HCT116 (cell line): ENCODE results near the gene EPG5. TPM values are rescaled to one million over a fixed set of nuclear protein-coding genes. Genes with fewer than 3 reads are reported as not detected.
"Not testable (repeated sequence)": the region's sequence is repeated elsewhere in the genome, so short reads cannot be mapped to it uniquely, and the experiment has no call there.

Experiments
- ATAC-seq: fragments of 200-7000 bp; cut with Tn5 transposase; 2 replicates; pipeline ENCODE4 v1.9.1; 2020; ENCODE audit warnings: mild to moderate bottlenecking, moderate library complexity
- BruUV-seq: library from RNA; stranded (reverse); fragments of 400-500 nt; replicated peaks from 2 replicates; lab custom pipeline; 2021; lab: Mats Ljungman, UMichigan
- CTCF ChIA-PET: fragments of 300-600 bp; sonication (Branson Sonifier 250); formaldehyde crosslinking; loops from one replicate; lab custom pipeline; 2021; ENCODE audit warnings: antibody characterized with exemption; lab: Charles Lee
- POLR2A ChIA-PET: fragments of 300-600, 350-600 bp; sonication (Branson Sonifier 250); formaldehyde crosslinking; loops from one replicate; lab custom pipeline; 2021; ENCODE audit warnings: antibody characterized with exemption; lab: Charles Lee
- RAD21 ChIA-PET, 2 experiments: fragments of 300-600 bp; sonication (Branson Sonifier 250); formaldehyde crosslinking; loops; one replicate each; lab custom pipeline; 2023; ENCODE audit warnings: low total read pairs in 2 of 2; ENCODE audit not compliant: uncharacterized antibody in 2 of 2, unreplicated experiment in 2 of 2, low non-redundant PET in 1 of 2; lab: Charles Lee
- DNase-seq: peaks from one replicate; pipeline ENCODE4 v3.0.0-alpha.2; 2010; ENCODE audit warnings: low read depth, low spot score
- H2AFZ ChIP-seq: fragments of 200-600 bp; shearing (Covaris generic), sonication (generic); 2 replicates; pipeline ENCODE4 v1.6.1; 2017; ENCODE audit warnings: low read depth, mixed run types, mixed read lengths, antibody characterized with exemption, low read length; ENCODE audit not compliant: poor library complexity, severe bottlenecking
- H3K27ac ChIP-seq: 2 replicates; pipeline ENCODE4 v1.5.1; 2012; ENCODE audit warnings: low read depth, low read length
- H3K27me3 ChIP-seq: fragments of 200-600 bp; sonication (generic); 2 replicates; pipeline ENCODE4 v1.6.1; 2016; ENCODE audit warnings: mixed run types, low read length, mixed read lengths; ENCODE audit not compliant: insufficient read depth
- H3K36me3 ChIP-seq, 2 experiments: fragments of 200-500 bp in 1 of 2; fragments of 200-600 bp in 1 of 2; sonication (Bioruptor generic) in 1 of 2; sonication (generic) in 1 of 2; 2 replicates each; pipeline versions ENCODE4 v1.5.1 to v1.6.1; 2014 to 2016; ENCODE audit warnings: low read length in 2 of 2, inconsistent platforms in 1 of 2, mixed read lengths in 1 of 2, mixed run types in 1 of 2; ENCODE audit not compliant: insufficient read depth in 2 of 2, control insufficient read depth in 1 of 2
- H3K4me1 ChIP-seq, 2 experiments: fragments of 200-600 bp in 1 of 2; sonication (generic) in 1 of 2; 2 replicates each; pipeline versions ENCODE4 v1.5.1 to v1.6.1; 2012 to 2017; ENCODE audit warnings: low read length in 2 of 2, inconsistent platforms in 1 of 2, mild to moderate bottlenecking in 1 of 2, mixed read lengths in 1 of 2, mixed run types in 1 of 2, moderate library complexity in 1 of 2; ENCODE audit not compliant: insufficient read depth in 2 of 2, control insufficient read depth in 1 of 2
- H3K4me2 ChIP-seq: fragments of 200-600 bp; sonication (generic); 2 replicates; pipeline ENCODE4 v1.6.1; 2017; ENCODE audit warnings: mixed run types, low read length, mixed read lengths
- H3K4me3 ChIP-seq, 2 experiments: fragments of 200-600 bp in 1 of 2; sonication (generic) in 1 of 2; replicated peaks in 1 of 2; 2 replicates each; pipeline ENCODE4 v1.5.1; 2011 to 2016; ENCODE audit warnings: low read length in 2 of 2, control low read depth in 1 of 2, low read depth in 1 of 2, mild to moderate bottlenecking in 1 of 2, mixed read lengths in 1 of 2, mixed run types in 1 of 2
- H3K79me2 ChIP-seq: fragments of 200-600 bp; sonication (generic); 2 replicates; pipeline ENCODE4 v1.6.1; 2017; ENCODE audit warnings: mild to moderate bottlenecking, mixed run types, low read length, moderate library complexity, mixed read lengths; ENCODE audit not compliant: insufficient read depth
- H3K9ac ChIP-seq: fragments of 200-600 bp; sonication (generic); 2 replicates; pipeline ENCODE4 v1.6.1; 2016; ENCODE audit warnings: low read length, mixed read lengths
- H3K9me2 ChIP-seq: fragments of 200-600 bp; sonication (generic), shearing (Covaris generic); 2 replicates; pipeline ENCODE4 v1.6.1; 2017; ENCODE audit warnings: mixed run types, mild to moderate bottlenecking, moderate library complexity; ENCODE audit not compliant: insufficient read depth
- H3K9me3 ChIP-seq, 2 experiments: fragments of 200-500 bp in 1 of 2; fragments of 200-600 bp in 1 of 2; sonication (Bioruptor generic) in 1 of 2; sonication (generic) in 1 of 2; 2 replicates each; pipeline ENCODE4 v1.6.1; 2014 to 2017; ENCODE audit warnings: low read length in 2 of 2, mixed read lengths in 2 of 2, inconsistent platforms in 1 of 2, low read depth in 1 of 2, mild to moderate bottlenecking in 1 of 2, mixed run types in 1 of 2, moderate library complexity in 1 of 2; ENCODE audit not compliant: control insufficient read depth in 1 of 2, insufficient read depth in 1 of 2
- H4K20me1 ChIP-seq: fragments of 200-600 bp; sonication (generic), shearing (Covaris generic); 2 replicates; pipeline ENCODE4 v1.6.1; 2017; ENCODE audit warnings: mixed run types, mild to moderate bottlenecking, moderate library complexity; ENCODE audit not compliant: insufficient read depth
- CBX3 ChIP-seq: IDR thresholded peaks from 2 replicates; pipeline ENCODE4 v1.6.1; 2012; ENCODE audit warnings: low read depth
- CEBPB ChIP-seq: IDR thresholded peaks from 2 replicates; pipeline ENCODE4 v1.6.1; 2012; ENCODE audit warnings: low read depth
- EGR1 ChIP-seq: IDR thresholded peaks from 2 replicates; pipeline ENCODE4 v1.6.1; 2012; ENCODE audit warnings: low read depth
- ELF1 ChIP-seq: IDR thresholded peaks from 2 replicates; pipeline ENCODE4 v1.6.1; 2012; ENCODE audit warnings: low read depth, borderline replicate concordance
- EZH2phosphoT487 ChIP-seq: fragments of 200-600 bp; IDR thresholded peaks from 2 replicates; pipeline ENCODE4 v1.6.1; 2018; ENCODE audit warnings: antibody characterized with exemption, borderline replicate concordance
- JUND ChIP-seq: IDR thresholded peaks from 2 replicates; pipeline ENCODE4 v1.6.1; 2012
- MAX ChIP-seq: IDR thresholded peaks from 2 replicates; pipeline ENCODE4 v1.6.1; 2012
- POLR2A ChIP-seq: IDR thresholded peaks from 2 replicates; pipeline ENCODE4 v1.7.0; 2011; ENCODE audit warnings: borderline replicate concordance; ENCODE audit not compliant: insufficient read depth, insufficient read length; ENCODE audit errors: extremely low read depth
- POLR2AphosphoS5 ChIP-seq: IDR thresholded peaks from 2 replicates; pipeline ENCODE4 v1.6.1; 2011; ENCODE audit warnings: mild to moderate bottlenecking, low read depth, low read length, moderate library complexity
- RAD21 ChIP-seq: IDR thresholded peaks from 2 replicates; pipeline ENCODE4 v1.6.1; 2012; ENCODE audit warnings: low read depth, mild to moderate bottlenecking
- REST ChIP-seq: IDR thresholded peaks from 2 replicates; pipeline ENCODE4 v1.6.1; 2012; ENCODE audit warnings: low read depth
- SIN3A ChIP-seq: IDR thresholded peaks from 2 replicates; pipeline ENCODE4 v1.6.1; 2012; ENCODE audit warnings: low read depth
- SP1 ChIP-seq: IDR thresholded peaks from 2 replicates; pipeline ENCODE4 v1.6.1; 2012; ENCODE audit warnings: low read depth
- SRF ChIP-seq: IDR thresholded peaks from 2 replicates; pipeline ENCODE4 v1.6.1; 2012; ENCODE audit warnings: low read depth
- TCF7L2 ChIP-seq: IDR thresholded peaks from 2 replicates; pipeline ENCODE4 v1.7.0; 2011; ENCODE audit warnings: borderline replicate concordance, inconsistent platforms; ENCODE audit not compliant: insufficient read depth, insufficient read length; ENCODE audit errors: extremely low read depth
- ZFX ChIP-seq: fragments of 450-650 bp; IDR thresholded peaks from 2 replicates; pipeline ENCODE4 v1.6.1; 2017
- ZNF274 ChIP-seq: fragments of 200-500 bp; sonication (Bioruptor generic); IDR thresholded peaks from 2 replicates; pipeline ENCODE4 v1.6.1; 2014; ENCODE audit warnings: mild to moderate bottlenecking, low read depth, low read length, inconsistent platforms
- intact Hi-C: fragments of 100-400 bp; cut with micrococcal nuclease; formaldehyde crosslinking; loops from 2 replicates; pipeline ENCODE4 v1.10.0; 2022
- total RNA-seq: library from RNA; stranded (reverse); gene quantifications from one replicate; pipeline ENCODE4 v1.2.1, GENCODE V29; 2021; ENCODE audit not compliant: unreplicated experiment

The EPG5 gene
- total RNA-seq, 1 experiment from 2014 or later, result 12.9 TPM

GRCh38 chr18:45848643-45849042 lies 118.5 kb downstream of the EPG5 start:
- H3K4me2 ChIP-seq, BruUV-seq, intact Hi-C loops, ATAC-seq, H2AFZ ChIP-seq, DNase-seq, POLR2A ChIA-PET, H3K27ac ChIP-seq, RAD21 ChIA-PET, H3K4me3 ChIP-seq, H3K9ac ChIP-seq, H3K79me2 ChIP-seq, H4K20me1 ChIP-seq, H3K4me1 ChIP-seq, H3K9me2 ChIP-seq, H3K9me3 ChIP-seq, H3K36me3 ChIP-seq, H3K27me3 ChIP-seq: not testable (repeated sequence)
- CTCF ChIA-PET, result interaction anchor here (1.1 to 1.6 kb wide), 3 partner anchors 9 to 139 kb away, joined by 3 to 5 read pairs (median 4); no protein-coding TSS in a partner anchor

- no peak for TF ChIP-seq CEBPB
- TF ChIP-seq ZNF274, result no peak
- no peak for TF ChIP-seq SRF
- no peak for TF ChIP-seq POLR2A
- TF ChIP-seq EGR1, result no peak
- no peak for TF ChIP-seq CBX3
- TF ChIP-seq SIN3A, result no peak
- no peak for TF ChIP-seq EZH2phosphoT487
- no peak for TF ChIP-seq JUND
- TF ChIP-seq SP1, result no peak
- no peak for TF ChIP-seq ZFX
- no peak for TF ChIP-seq REST
- no peak for TF ChIP-seq ELF1
- no peak for TF ChIP-seq POLR2AphosphoS5
- no peak for TF ChIP-seq MAX
- TF ChIP-seq TCF7L2, result no peak
- no peak for TF ChIP-seq RAD21
- Histone ChIP-seq H3K27ac (no peak overlapping the region), H3K9me3 (no peaks in the 10 kb centered on the region), H2AFZ (no peak overlapping the region), H4K20me1 (no peaks in the 10 kb centered on the region), H3K79me2 (no peaks in the 10 kb centered on the region), H3K27me3 (no peaks in the 10 kb centered on the region), H3K4me2 (no peak overlapping the region), H3K4me1 (no peaks in the 10 kb centered on the region), H3K36me3 (no peaks in the 10 kb centered on the region), H3K9ac (no peak overlapping the region), H3K9me2 (no peaks in the 10 kb centered on the region), H3K4me3 (no peak overlapping the region)
- ChIA-PET POLR2A (no interaction called here), CTCF (no interaction called here), RAD21 (no interaction called here)
- no peak for ATAC-seq
- DNase-seq, result no peak
- intact Hi-C loops, result no loop called here
- no TSS peak for BruUV-seq
These were observed 120.0 kb downstream of the EPG5 start for GRCh38 chr18:45847119-45847518.
